SK-N-MC (cell line): Measurements from ENCODE around the gene TRIM29.

Experiments
- DNase-seq: peaks from one replicate; pipeline ENCODE4 v3.0.0-alpha.2; 2011; ENCODE audit warnings: low read depth, low spot score
- H3K27ac ChIP-seq: fragments of 200-600 bp; sonication (generic); 2 replicates; pipeline ENCODE4 v1.5.1; 2016; ENCODE audit warnings: mixed run types
- H3K36me3 ChIP-seq: fragments of 200-600 bp; sonication (generic); 2 replicates; pipeline ENCODE4 v1.6.1; 2017; ENCODE audit warnings: antibody characterized with exemption, low read length, mixed read lengths; ENCODE audit not compliant: insufficient read depth
- H3K4me3 ChIP-seq: fragments of 200-600 bp; sonication (generic); 2 replicates; pipeline ENCODE4 v1.5.1; 2016
- H3K9ac ChIP-seq: fragments of 200-600 bp; sonication (generic); 2 replicates; pipeline ENCODE4 v1.8.0; 2017; ENCODE audit warnings: mixed run types, mixed read lengths; ENCODE audit not compliant: insufficient read length
- H3K9me3 ChIP-seq: fragments of 200-600 bp; sonication (generic); 2 replicates; pipeline ENCODE4 v1.6.1; 2017; ENCODE audit warnings: low read depth, mild to moderate bottlenecking, antibody characterized with exemption, low read length, moderate library complexity, mixed read lengths
- EZH2 ChIP-seq: fragments of 200-600 bp; sonication (generic); IDR thresholded peaks from one replicate; pipeline ENCODE4 v1.6.1; 2017; ENCODE audit warnings: antibody characterized with exemption
- FOXP2 ChIP-seq: optimal IDR thresholded peaks from 2 replicates; pipeline ENCODE3; 2011; ENCODE audit warnings: mild to moderate bottlenecking, moderate library complexity; ENCODE audit not compliant: insufficient read depth; ENCODE audit errors: extremely low read length, control extremely low read depth
- POLR2AphosphoS5 ChIP-seq: IDR thresholded peaks from 2 replicates; pipeline ENCODE4 v1.6.1; 2012; ENCODE audit warnings: mild to moderate bottlenecking, low read depth, low read length, borderline replicate concordance

TRIM29 gene

GRCh38 chr11:120137611-120138521 is at the start of gene TRIM29:
Gene TRIM29 (minus strand): TSS chr11:120138113. CDS start chr11:120138031, 82 bp downstream.
- no peak within 1 kb of the TSS for H3K9ac ChIP-seq

GRCh38 chr11:120186774-120187591 is 49.1 kb upstream of the TRIM29 start:
- no peak for DNase-seq
- TF ChIP-seq FOXP2 (peak; percentile 95), POLR2AphosphoS5 (no peak)
- H3K9ac ChIP-seq: peak overlapping the region; percentile 17
- H3K27ac ChIP-seq: peak overlapping the region; percentile 89
- no peaks in the 10 kb centered on the region for H3K36me3 ChIP-seq
- H3K9me3 ChIP-seq: no peaks in the 10 kb centered on the region
- peak overlapping the region; percentile 56 for H3K4me3 ChIP-seq

More at GRCh38 chr11:120137611-120138521, at the start of gene TRIM29:
- DNase-seq: no peak
- no peak within 1 kb of the TSS for H3K27ac ChIP-seq
- H3K4me3 ChIP-seq: no peak within 1 kb of the TSS
- no peaks in the 10 kb centered on the region for H3K36me3 ChIP-seq
- no peaks in the 10 kb centered on the region for H3K9me3 ChIP-seq
- TF ChIP-seq FOXP2 (no peak), EZH2 (no peak), POLR2AphosphoS5 (no peak)

GRCh38 chr11:120186456-120186773 is 48.5 kb upstream of the TRIM29 start:
- Histone ChIP-seq H3K9ac (peak overlapping the region; percentile 17), H3K36me3 (no peaks in the 10 kb centered on the region), H3K27ac (peak overlapping the region; percentile 89), H3K4me3 (no peak overlapping the region), H3K9me3 (no peaks in the 10 kb centered on the region)
- TF ChIP-seq POLR2AphosphoS5: no peak
- TF ChIP-seq EZH2: no peak
- TF ChIP-seq FOXP2: no peak
- DNase-seq: no peak

- DNase-seq: no peak
- H3K36me3 ChIP-seq: no peaks in the 10 kb centered on the region
- H3K9me3 ChIP-seq: no peaks in the 10 kb centered on the region
- H3K27ac ChIP-seq: peak overlapping the region; percentile 89
- TF ChIP-seq POLR2AphosphoS5 (no peak), EZH2 (no peak), FOXP2 (no peak)
- H3K4me3 ChIP-seq: peak overlapping the region; percentile 37; the same call in 1 of the 2 replicates
- peak overlapping the region; percentile 17 for H3K9ac ChIP-seq
Observed at GRCh38 chr11:120185706-120186455, 48.0 kb upstream of the TRIM29 start.

- no peak for TF ChIP-seq POLR2AphosphoS5
- no peak for TF ChIP-seq EZH2
- TF ChIP-seq FOXP2: no peak
- Histone ChIP-seq H3K9me3 (no peaks in the 10 kb centered on the region), H3K27ac (peak overlapping the region; percentile 89), H3K4me3 (peak overlapping the region; percentile 37; the same call in 1 of the 2 replicates), H3K36me3 (no peaks in the 10 kb centered on the region), H3K9ac (no peak overlapping the region)
- DNase-seq: no peak
Observed at GRCh38 chr11:120184946-120185705, 47.2 kb upstream of the TRIM29 start.

- H3K27ac ChIP-seq: no peak overlapping the region
- no peaks in the 10 kb centered on the region for H3K36me3 ChIP-seq
- TF ChIP-seq FOXP2 (no peak), EZH2 (no peak), POLR2AphosphoS5 (no peak)
- no peak overlapping the region for H3K4me3 ChIP-seq
- H3K9ac ChIP-seq: no peak overlapping the region
- DNase-seq: no peak
- H3K9me3 ChIP-seq: no peaks in the 10 kb centered on the region
Observed at GRCh38 chr11:120184371-120184945, 46.5 kb upstream of the TRIM29 start.

GRCh38 chr11:120183701-120184141 is 45.8 kb upstream of the TRIM29 start:
- no peak overlapping the region for H3K27ac ChIP-seq
- H3K9ac ChIP-seq: no peak overlapping the region
- TF ChIP-seq EZH2 (no peak), FOXP2 (no peak), POLR2AphosphoS5 (no peak)
- no peak overlapping the region for H3K4me3 ChIP-seq
- H3K36me3 ChIP-seq: no peaks in the 10 kb centered on the region
- DNase-seq: no peak
- no peaks in the 10 kb centered on the region for H3K9me3 ChIP-seq
